ENCODE measurements around the gene RAB35. TPM values are rescaled to one million over a fixed set of nuclear protein-coding genes. Genes with fewer than 3 reads are reported as not detected.

RAB35 gene
- total and polyA plus RNA-seq, 9 donors = 14.1 to 48.5 (median 39.3) TPM

DNA sequence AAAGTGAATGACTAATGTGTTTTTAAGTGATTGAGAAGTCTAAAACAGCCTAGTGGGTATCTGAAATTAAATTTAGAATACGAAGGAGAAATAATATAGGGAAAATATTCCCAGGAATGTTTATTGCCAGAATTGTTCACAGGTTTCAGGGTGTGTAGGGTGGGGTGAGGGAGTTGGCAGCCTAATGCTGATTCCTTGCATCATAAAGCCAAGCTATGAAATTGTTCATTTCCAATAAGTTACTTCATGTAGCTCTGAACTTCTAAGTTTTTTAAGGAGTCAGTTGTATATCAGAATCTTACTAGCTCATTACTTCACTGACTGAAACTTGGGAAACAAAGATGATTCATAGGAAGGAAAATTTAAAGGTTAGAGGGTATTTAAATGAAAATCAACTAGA is 56.4 kb downstream of the RAB35 start:
- no peak overlapping the region for H3K4me3 ChIP-seq
- H3K4me1 ChIP-seq (ENCODE audit: insufficient read depth) = no peaks in the 10 kb centered on the region
- no peaks in the 10 kb centered on the region for H3K27me3 ChIP-seq
- DNase-seq = no peak
- intact Hi-C loops (cut with DNase I) = no loop called here
- H3K27ac ChIP-seq = no peak overlapping the region
- WGBS, 3 donors = 91 to 94% (median 94%) methylated on average over 1 of the region's 1 CpG
- no peak for TF ChIP-seq POLR2A (IDR thresholded peaks at IDR 0.05)
- no peak for TF ChIP-seq EP300 (IDR thresholded peaks at IDR 0.05)
- TF ChIP-seq, protein P1, sequence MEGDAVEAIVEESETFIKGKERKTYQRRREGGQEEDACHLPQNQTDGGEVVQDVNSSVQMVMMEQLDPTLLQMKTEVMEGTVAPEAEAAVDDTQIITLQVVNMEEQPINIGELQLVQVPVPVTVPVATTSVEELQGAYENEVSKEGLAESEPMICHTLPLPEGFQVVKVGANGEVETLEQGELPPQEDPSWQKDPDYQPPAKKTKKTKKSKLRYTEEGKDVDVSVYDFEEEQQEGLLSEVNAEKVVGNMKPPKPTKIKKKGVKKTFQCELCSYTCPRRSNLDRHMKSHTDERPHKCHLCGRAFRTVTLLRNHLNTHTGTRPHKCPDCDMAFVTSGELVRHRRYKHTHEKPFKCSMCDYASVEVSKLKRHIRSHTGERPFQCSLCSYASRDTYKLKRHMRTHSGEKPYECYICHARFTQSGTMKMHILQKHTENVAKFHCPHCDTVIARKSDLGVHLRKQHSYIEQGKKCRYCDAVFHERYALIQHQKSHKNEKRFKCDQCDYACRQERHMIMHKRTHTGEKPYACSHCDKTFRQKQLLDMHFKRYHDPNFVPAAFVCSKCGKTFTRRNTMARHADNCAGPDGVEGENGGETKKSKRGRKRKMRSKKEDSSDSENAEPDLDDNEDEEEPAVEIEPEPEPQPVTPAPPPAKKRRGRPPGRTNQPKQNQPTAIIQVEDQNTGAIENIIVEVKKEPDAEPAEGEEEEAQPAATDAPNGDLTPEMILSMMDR (IDR thresholded peaks at IDR 0.05) = no peak
- H3K9me3 ChIP-seq = no peaks in the 10 kb centered on the region
- H3K36me3 ChIP-seq = no peaks in the 10 kb centered on the region

DNA sequence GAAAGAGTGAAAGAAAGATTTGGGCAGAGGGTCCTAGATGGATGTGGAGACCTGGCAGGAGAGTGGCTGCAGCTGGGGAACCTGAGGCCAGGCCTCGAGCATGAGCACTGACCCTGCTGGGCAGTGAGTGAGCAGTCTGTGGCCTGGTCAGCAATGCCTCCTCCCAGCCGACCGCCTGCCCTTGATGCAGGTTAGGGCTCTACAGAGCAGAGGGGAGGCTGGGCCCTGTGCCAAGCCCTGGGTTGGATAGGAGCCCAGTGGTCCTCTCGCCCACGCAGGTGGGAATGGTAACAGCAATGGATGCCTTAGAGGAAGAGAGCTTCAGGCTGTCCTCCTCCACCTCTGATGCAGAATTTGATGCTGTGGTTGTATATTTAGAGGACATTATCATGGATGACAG is 59.8 kb downstream of the RAB35 start:
- no peaks in the 10 kb centered on the region for H3K4me1 ChIP-seq (ENCODE audit: insufficient read depth)
- H3K4me3 ChIP-seq = no peak overlapping the region
- intact Hi-C loops (cut with DNase I) = no loop called here
- H3K36me3 ChIP-seq = no peaks in the 10 kb centered on the region
- WGBS, 3 donors = 29 to 42% (median 31%) methylated on average over 5 of the region's 5 CpGs
- no peak overlapping the region for H3K27ac ChIP-seq
- H3K9me3 ChIP-seq = no peaks in the 10 kb centered on the region
- TF ChIP-seq, protein P1 (IDR thresholded peaks at IDR 0.05) = no peak
- no peak for TF ChIP-seq EP300 (IDR thresholded peaks at IDR 0.05)
- TF ChIP-seq POLR2A (IDR thresholded peaks at IDR 0.05) = no peak
- no peak for DNase-seq
- no peaks in the 10 kb centered on the region for H3K27me3 ChIP-seq

DNA sequence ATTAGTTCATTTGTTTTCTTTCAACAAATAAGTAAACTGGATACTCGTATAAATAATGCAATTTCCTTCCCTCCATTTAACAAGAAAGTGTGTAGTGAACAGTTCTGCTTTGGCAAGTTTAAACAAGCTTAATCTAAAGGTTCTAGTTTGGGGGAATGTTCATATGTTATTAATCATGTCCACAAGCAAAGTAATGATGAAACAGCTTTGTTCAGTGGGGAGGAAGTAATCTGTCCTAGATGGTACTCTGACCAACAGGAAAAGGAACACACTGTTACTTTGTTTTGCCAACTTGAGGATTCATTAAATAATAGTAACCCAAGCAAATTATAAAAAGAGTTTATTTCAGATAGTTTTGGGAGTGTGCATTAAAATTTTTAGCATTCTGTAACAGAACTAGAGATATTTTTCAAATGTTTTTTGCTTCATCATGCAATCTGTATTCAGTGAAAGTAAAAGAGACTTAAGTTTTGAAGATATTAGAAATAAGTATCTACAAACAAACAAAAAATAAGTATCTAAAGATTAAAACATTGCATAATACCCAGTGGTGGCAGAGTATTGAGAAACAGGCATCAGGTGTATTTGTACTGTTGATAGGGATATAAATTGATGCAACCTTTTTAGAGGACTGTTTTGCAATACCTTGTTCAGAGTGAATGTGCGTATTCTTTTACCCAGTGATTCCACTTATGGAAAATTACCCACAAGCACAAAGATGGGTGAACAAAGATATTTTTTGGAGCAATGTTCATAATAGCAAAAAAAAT is 61.1 kb downstream of the RAB35 start:
- intact Hi-C loops (cut with DNase I) = no loop called here
- Histone ChIP-seq H3K36me3 (no peaks in the 10 kb centered on the region), H3K4me3 (no peak overlapping the region), H3K4me1 (ENCODE audit: insufficient read depth) (no peaks in the 10 kb centered on the region), H3K27me3 (no peaks in the 10 kb centered on the region), H3K9me3 (no peaks in the 10 kb centered on the region), H3K27ac (no peak overlapping the region)
- 54 to 55% (median 54%) methylated on average over 2 of the region's 2 CpGs for WGBS, 3 donors
- DNase-seq = no peak
- no peak for TF ChIP-seq EP300 (IDR thresholded peaks at IDR 0.05)
- TF ChIP-seq, protein P1 (IDR thresholded peaks at IDR 0.05) = no peak

DNA sequence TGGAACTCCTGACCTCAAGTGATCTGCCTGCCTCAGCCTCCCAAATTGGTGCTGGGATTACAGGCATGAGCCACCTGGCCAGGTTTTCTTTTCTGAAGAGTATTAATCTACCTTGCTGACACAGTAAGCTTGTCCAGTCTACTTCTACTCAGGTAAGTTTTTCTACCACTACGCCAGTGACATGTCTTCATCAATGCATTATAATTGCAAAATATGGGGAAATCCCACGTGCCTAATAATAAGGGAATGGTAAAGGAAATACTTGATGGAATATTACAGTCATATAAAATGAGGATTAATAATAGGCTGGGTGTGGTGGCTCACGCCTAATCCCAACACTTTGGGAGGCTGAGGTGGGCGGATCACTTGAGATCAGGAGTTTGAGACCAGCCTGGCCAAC is 62.3 kb downstream of the RAB35 start:
- H3K27me3 ChIP-seq = no peaks in the 10 kb centered on the region
- TF ChIP-seq, protein P1 (IDR thresholded peaks at IDR 0.05) = no peak
- TF ChIP-seq POLR2A (IDR thresholded peaks at IDR 0.05) = no peak
- no peak for TF ChIP-seq EP300 (IDR thresholded peaks at IDR 0.05)
- intact Hi-C loops (cut with DNase I) = no loop called here
- no peaks in the 10 kb centered on the region for H3K9me3 ChIP-seq
- H3K4me1 ChIP-seq (ENCODE audit: insufficient read depth) = no peaks in the 10 kb centered on the region
- no peaks in the 10 kb centered on the region for H3K36me3 ChIP-seq
- no peak overlapping the region for H3K4me3 ChIP-seq
- H3K27ac ChIP-seq = no peak overlapping the region
- WGBS, 3 donors = 88 to 94% (median 92%) methylated on average over 4 of the region's 4 CpGs
- no peak for DNase-seq

All from ovary (tissue), 9 donors.